COLO668 (cell line): ENCODE results near the gene UBA1.

ENCODE experiments used
- DNase-seq: peaks from one replicate; lab custom pipeline; 2025; ENCODE audit not compliant: unreplicated experiment; lab: John Stamatoyannopoulos, UW

The UBA1 gene

DNA sequence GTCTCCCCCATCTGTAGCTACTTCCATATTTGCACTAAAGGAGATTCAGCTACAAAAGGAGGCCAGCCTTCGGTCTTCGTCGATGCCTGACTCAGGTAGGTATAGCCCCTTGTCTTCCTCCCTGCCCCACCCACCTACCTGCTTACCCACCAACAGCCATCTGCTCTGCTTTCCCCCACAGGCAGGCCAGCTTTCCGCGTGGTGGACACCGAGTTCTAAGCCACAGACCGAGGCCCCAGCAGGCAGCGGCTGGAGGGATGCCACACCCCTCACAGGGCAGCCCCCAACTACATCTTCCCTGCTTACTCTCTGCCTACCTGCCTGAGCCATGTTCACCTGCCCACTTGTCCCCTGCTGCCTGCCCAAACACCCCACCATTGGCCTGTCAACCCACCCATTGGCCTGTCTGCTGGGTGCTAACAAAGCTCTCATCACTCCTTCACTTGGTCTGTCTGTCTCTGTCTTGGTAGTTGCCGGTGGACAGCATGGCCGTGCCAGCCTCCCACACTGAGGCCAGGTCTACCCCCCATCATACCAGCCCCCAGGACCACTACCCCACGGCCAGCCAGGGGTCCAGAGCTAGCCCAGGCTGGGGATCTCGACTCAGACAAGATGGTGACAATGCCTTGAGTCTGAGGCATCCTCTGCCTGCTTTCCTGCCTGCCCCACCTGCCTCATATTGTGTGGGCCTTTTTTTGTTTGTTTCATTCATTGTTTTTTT, 35.1 kb downstream of the UBA1 start:
- DNase-seq = no peak

- DNase-seq = no peak
Measured at GRCh38 chrX:47229427-47229826, 35.8 kb downstream of the UBA1 start.

DNA sequence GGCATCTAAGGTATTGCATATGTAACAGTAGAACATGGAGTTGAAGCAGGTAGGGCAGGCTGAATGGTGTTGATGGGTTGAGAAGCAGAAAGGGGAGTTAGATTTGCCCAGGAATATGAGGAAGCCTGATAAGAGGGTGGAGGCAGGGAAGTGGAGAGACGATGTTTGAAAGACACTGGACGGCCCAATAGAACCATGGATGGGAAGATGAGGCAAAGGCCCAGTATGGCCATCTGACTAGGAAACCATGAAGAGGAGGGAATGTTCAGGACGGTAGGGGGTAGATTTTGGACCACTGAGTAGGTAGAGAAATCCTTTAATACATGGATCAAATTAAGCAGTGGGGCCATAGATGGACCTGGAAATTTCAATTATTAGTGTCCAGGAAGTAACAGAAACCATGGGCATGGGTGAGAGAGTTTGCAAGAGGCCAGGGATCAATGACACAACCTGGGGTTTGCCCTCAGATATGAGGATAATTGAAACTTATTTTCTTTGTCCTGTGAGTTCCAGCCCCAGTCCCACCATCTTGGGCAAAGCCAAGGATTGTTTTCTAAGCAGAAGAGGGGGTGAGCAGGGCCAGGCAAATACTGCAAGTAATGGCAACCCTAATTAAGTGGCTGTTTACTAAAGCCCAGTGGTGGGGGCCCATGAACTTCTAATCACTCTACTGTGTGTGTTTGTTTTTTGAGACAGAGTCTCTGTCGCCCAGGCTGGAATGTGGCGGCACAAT, 36.7 kb downstream of the UBA1 start:
- no peak for DNase-seq

DNA sequence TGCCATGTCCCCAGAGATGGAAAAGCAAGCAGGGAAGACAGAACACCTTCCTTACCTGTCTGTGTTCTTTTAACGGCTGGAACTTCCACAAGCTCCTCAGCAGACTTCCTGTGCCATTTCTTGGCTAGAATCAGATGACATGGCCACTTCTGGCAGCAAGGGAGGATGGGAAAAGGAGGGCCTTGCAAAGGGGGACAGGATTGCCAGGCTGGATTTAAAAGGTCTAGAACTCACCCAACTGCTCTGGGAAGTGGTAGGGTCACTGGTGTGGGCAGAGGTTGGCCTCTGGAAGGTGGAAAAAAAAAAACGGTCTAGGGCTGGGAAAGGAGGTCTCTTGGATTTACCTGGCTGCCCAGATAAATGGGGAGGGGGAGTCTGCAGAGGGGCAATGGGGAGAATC, 37.5 kb downstream of the UBA1 start:
- DNase-seq = no peak

DNA sequence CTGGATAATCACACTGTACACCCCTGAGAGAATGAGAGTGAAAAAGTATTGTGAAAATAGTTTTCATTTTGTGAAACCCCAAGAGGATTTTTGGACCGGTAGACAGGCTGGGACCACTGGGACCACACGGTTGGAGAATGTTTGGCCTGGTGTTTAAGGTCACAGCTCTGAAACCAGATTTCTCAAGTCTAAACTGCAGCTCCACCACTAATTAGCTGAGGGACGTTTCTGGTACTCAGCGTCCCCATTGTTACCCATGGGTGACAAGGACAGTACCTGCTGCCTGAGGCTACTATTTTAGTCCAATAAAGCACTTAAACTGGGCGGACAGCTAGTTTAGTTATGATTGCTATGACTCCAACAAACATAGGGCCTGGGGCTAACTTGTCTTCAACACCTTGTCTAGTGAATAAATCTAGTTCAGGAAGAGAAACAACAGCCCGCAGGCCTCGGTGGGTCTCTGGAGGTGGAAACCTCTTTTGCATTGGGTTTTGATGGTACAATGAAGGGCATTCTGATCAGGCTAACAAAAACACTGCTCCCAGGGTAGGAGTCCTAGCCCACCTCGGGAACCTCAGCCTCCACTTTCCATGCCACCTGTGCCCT, 38.7 kb downstream of the UBA1 start:
- DNase-seq = peak; percentile 34

DNA sequence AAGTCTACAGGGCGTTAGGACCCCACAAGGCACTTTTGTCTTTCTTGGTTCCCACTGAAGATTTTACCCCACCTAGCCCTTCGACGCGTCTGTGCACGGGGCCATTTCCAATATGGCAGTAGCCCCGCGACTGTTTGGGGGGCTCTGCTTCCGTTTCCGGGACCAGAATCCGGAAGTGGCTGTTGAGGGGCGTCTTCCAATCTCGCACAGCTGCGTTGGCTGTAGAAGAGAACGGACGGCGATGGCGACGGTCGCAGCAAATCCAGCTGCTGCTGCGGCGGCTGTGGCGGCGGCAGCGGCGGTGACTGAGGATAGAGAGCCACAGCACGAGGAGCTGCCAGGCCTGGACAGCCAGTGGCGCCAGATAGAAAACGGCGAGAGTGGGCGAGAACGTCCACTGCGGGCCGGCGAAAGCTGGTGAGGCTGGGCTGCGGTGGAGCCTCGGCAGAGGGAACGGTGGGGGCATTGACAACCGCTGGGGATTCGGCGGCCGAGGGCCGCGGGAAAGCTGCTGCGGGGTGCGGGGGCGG, 39.2 kb downstream of the UBA1 start, which contains the start of gene USP11:
TSS of gene USP11 (plus strand) at position 207 of the 530 bp plus-strand sequence. CDS start at position 242, 35 bp downstream.
- peak; percentile 58 for DNase-seq

- DNase-seq = peak; percentile 95
Measured at GRCh38 chrX:47233333-47234113, 39.9 kb downstream of the UBA1 start.

DNA sequence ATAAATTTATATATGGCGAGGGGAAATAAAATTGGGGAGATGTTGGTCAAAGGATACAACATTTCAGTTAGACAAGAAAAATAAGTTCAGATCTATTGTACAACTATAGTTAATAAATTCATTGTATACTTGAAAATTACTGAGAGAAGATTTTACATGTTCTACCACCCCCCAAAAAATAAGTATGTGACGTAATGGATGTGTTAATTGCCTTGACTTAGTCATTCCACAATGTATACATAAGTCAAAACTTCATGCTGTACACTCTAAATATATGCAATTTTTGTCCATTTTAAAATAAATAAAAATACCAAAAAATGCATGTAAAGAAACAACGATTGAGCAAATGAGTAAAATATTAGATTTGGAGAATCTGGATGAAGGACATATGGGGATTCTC, 41.0 kb downstream of the UBA1 start:
- DNase-seq = no peak

DNA sequence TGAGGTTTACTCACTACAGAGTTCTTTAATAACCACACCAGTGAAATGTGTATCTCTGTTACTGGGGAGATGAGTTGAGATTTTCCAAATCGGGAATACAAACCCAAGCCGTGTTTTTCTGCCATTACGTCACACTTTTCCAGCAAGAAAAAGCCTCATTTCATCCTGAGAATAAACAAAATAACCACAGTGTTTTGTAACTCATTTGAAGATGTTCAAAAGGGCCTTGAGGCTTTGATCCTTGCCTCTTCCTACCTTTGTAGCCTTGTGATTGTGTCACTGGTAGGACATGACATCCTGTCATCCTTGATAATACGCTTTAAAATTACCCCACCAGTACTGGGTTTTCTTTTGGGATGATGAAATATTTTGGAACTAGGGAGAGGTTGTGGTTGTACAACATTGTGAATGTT, 42.1 kb downstream of the UBA1 start:
- no peak for DNase-seq

DNA sequence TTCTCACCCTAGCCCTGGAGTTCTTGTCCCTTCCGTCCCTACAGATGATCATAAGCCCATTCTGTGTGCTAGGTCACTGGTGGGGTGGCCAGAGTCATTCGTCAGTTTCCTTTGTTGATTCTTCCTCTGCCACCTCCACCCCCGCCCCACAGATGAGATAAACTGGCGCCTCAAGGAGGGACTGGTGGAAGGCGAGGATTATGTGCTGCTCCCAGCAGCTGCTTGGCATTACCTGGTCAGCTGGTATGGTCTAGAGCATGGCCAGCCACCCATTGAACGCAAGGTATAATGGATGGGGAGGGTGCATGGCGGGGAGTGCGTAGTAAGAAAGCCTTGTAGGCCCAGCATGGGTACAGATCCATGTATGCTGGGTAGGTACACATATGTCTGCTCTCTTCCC, 45.6 kb downstream of the UBA1 start:
- no peak for DNase-seq

DNA sequence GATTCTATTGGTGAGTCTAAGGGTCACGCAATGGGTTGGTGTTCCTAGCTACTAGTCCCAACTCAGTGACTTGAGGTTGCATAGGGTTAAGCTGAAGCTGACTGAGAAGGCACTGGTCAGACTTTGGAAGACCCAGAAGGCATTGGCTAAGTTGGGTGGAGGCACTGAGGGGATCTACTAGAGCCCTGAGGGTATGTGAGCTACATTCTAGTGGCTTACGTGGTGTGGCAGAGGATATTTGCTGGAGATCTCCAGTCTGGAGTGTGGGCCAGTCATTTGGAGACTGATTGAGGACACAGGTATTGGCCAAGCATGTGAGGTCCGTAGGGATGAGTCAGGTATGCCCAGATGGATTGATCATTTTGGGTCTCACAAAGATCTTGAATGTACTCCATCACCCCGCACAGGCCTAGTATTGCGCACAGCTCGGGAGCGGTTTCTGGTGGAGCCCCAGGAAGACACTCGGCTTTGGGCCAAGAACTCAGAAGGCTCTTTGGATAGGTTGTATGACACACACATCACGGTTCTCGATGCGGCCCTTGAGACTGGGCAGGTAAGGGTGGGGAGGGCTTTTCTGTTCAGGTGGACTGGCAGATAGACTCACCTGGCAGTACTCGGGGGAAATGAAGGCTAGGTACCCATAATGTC, 46.4 kb downstream of the UBA1 start:
- no peak for DNase-seq

- no peak for DNase-seq
Measured at GRCh38 chrX:47240619-47241018, 47.0 kb downstream of the UBA1 start.

DNA sequence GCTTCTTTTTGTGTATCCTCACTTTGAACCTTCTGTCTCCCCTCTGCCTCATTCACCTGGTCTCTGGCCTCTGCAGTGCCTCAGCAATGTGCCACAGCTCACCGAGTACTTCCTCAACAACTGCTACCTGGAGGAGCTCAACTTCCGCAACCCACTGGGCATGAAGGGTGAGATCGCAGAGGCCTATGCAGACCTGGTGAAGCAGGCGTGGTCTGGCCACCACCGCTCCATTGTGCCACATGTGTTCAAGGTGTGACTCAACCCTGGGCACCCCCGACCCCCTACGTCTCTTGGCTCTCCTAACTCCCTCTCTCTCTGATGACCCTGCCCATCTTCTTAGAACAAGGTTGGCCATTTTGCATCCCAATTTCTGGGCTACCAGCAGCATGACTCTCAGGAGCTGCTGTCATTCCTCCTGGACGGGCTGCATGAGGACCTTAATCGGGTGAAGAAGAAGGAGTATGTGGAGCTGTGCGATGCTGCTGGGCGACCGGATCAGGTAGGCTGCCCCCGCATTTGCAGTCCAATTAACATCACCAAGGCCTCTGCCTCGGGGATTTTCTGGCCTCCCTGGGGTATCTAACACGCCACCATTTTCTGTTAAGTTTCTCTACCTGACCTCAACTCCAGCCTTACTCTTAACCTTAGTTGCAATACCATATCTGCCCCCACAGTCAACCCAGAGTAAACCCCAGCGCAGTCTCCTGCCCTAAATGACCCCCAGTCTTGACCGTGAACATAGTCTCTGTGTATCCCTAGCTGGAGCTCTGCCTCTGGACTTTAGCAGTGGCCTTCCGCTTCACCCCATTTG, 47.8 kb downstream of the UBA1 start:
- DNase-seq = no peak

DNA sequence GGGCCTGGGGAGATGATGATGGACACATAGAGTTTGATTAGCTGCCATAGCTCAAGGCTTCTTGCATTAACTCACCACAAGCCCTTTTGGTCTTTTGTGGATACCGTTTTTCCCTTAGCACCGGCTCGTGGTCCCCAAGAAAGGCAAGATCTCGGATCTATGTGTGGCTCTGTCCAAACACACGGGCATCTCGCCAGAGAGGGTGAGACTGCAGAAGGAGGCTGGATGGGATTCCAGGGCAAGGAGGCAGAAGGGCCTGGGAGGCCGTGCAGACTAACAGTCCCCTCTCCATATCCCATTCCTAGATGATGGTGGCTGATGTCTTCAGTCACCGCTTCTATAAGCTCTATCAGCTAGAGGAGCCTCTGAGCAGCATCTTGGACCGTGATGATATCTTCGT, 48.7 kb downstream of the UBA1 start:
- no peak for DNase-seq

DNA sequence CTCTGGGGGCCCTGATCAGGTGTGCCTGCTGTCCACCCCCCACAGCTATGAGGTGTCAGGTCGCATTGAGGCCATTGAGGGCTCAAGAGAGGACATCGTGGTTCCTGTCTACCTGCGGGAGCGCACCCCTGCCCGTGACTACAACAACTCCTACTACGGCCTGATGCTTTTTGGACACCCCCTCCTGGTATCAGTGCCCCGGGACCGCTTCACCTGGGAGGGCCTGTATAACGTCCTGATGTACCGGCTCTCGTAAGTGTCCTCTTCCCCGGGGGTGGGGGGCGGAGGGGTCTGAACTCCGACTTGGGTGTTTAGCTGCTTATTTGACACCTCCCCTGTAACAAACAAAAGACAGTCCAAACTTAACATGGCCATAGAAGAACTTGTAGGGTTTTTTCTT, 49.7 kb downstream of the UBA1 start:
- DNase-seq = no peak

DNA sequence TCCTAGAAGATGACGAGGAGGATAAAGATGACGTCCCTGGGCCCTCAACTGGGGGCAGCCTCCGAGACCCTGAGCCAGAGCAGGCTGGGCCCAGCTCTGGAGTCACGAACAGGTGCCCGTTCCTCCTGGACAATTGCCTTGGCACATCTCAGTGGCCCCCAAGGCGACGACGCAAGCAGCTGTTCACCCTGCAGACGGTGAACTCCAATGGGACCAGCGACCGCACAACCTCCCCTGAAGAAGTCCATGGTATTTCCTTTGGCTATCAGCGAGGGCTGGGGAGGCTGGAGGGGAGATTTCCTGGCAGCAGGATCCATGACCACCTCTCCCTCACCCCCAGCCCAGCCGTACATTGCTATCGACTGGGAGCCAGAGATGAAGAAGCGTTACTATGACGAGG, 51.0 kb downstream of the UBA1 start:
- DNase-seq = no peak

DNA sequence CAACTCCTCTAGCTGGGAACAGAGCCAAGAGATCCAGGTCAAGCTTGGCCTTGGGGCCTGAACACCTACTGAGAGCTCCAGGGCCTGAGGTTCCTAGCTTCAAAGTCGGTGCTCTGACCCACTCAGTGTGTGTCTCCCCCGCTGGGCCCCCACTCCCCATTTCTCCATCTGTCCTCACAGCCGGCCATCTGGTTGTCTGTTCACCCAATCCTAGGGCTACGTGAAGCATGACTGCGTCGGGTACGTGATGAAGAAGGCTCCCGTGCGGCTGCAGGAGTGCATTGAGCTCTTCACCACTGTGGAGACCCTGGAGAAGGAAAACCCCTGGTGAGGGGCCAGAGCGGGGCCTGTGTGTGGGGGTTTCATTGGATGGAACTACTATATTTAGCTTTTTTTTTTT, 51.5 kb downstream of the UBA1 start:
- DNase-seq = no peak

DNA sequence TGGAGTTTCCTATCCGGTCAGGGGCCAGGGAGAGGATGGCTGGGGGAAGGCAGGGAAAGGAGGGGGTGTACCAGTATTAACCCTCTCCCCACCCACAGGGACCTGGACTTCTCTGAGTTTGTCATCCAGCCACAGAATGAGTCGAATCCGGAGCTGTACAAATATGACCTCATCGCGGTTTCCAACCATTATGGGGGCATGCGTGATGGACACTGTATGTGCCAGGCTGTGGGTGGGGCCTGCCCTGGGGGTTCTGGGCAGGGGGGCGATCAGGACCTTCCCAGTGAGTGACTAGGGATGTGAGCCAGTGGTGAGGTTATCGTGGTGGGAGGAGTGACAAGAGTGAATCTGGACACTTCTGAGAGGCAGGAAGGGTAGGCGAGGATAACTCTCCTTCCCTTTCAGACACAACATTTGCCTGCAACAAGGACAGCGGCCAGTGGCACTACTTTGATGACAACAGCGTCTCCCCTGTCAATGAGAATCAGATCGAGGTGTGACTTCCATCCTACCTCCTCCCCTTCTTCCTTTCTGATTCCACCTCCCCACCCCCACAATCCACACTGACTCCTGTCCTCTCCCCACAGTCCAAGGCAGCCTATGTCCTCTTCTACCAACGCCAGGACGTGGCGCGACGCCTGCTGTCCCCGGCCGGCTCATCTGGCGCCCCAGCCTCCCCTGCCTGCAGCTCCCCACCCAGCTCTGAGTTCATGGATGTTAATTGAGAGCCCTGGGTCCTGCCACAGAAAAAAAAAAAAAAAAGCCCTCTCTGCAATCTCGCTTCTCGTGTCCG, 53.8 kb downstream of the UBA1 start:
- no peak for DNase-seq

- DNase-seq = no peak
Measured at GRCh38 chrX:47247999-47248320, 54.3 kb downstream of the UBA1 start.
